ENCODE data around the gene TRIM24.
A peak's percentile ranks its signal among the peaks of the same experiment; 100 is the strongest.
"Not testable (repeated sequence)": the region's sequence is repeated elsewhere in the genome, so short reads cannot be mapped to it uniquely, and the experiment has no call there.

Gene TRIM24

DNA sequence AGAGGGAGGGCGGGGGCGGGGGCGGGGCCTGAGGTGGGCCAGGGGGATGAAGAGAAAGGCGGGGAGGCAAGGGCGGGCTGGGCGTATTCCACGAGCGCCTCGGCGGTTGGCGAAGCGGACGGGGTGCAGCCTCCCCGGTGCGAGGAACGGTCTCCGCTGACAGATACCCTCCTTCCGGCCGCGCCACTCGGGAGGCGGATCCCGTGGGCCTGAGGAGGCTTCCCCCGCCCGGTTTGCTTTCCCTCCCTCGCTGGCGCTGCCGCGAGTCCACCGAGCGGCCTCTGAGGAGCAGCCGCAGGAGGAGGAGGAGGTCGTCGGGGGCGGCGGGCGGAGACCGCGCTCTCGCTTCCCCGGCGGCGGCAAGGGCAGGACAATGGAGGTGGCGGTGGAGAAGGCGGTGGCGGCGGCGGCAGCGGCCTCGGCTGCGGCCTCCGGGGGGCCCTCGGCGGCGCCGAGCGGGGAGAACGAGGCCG lies at the start of gene TRIM24:
TSS of gene TRIM24 (plus strand) at position 84 of the 473 bp plus-strand sequence. CDS start at position 374, 290 bp downstream.
- peak in 1 of 2 experiments; percentile 100 for DNase-seq

DNA sequence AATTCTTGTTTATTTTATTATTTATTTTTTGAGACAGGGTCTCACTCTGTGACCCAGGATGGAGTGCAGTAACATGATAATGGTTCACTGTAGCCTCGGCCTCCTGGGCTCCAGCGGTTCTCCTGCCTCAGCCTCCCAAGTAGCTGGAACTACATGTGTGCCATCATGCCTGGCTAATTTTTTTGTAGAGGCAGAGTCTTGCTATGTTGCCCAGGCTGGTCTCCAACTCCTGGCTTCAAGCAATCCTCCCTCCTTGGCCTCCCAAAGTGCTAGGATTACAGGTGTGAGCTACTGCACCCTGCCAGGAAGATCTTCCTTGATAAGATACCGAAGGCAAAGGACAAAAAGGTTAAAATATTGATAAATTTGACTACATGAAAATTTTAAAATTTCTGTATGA lies 48.0 kb upstream of the TRIM24 start:
- not testable (repeated sequence) for DNase-seq

DNA sequence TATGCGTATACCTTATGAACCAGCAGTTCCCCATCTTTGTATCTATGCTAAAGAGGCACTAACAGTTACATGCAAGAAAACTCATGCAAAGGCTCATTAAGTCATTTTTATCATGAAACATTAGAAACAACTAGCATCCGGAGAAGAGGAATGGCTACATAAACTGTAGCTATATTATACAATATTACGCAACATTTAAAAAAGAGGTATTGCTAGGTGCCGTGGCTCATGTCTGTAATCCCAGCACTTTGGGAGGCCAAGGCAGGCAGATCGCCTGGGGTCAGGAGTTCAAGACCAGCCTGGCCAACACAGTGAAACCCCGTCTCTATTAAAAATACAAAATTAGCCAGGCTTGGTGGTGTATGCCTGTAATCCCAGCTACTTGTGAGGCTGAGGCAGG lies 47.1 kb upstream of the TRIM24 start:
- not testable (repeated sequence) for DNase-seq

DNA sequence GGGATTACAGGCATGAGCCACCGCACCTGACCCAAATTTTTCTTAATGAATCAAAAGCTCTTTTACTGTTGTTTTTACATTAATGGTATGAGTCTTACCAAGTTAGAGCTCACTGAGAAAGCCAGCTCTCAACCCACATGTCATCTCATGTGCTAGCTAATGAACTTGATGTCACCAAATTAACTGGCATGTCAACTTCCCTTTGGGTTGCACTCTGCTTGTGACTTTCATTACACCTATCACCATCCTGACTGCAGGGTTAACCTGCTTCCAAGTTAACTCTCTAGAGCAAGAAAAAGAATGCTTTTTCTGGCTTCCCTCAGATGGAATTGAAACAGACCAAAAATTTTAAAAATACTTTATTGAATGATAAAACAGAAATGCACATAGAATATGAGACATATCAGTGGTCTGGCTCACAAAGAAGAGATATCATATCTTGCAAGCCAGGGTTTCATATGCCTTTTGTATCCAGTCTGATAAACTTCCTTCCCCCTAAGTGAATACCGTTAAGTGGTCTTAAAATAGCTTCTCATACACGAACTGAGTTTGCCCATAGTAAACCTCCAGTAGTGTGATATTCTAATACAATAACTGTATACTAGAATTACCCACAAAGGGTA lies 42.9 kb upstream of the TRIM24 start:
- DNase-seq, result no peak

DNA sequence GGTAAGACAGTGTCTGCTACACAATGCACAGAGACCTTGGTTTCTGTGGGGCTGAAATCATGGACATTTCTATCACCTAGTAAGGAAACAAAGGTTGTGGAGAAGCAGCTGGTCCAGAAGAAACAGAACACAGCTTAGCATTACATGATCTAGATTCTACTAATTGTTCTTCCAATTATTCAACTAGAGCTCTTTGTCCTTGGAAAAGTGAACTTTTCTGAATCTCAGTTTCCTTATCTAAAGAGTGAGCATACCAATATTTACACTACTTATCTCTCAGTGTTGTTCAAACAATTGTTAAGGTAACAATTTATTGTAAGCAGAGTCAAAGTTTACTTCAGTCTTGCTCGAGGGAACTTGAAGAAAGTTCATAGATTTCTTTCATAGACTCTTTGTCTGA lies 42.3 kb upstream of the TRIM24 start:
- no peak for DNase-seq

DNA sequence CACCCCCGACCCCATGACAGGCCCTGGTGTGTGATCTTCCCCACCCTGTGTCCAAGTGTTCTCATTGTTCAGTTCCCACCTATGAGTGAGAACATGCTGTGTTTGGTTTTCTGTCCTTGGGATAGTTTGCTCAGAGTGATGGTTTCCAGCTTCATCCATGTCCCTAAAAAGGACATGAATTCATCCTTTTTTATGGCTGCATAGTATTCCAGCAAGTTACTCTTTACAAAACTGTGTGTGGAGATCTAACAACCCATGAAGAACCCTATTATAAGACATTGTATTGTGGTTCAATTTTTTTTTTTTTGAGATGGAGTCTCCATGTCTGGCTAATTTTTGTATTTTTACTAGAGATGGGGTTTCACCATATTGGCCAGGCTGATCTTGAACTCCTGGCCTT lies 41.7 kb upstream of the TRIM24 start:
- not testable (repeated sequence) for DNase-seq

DNA sequence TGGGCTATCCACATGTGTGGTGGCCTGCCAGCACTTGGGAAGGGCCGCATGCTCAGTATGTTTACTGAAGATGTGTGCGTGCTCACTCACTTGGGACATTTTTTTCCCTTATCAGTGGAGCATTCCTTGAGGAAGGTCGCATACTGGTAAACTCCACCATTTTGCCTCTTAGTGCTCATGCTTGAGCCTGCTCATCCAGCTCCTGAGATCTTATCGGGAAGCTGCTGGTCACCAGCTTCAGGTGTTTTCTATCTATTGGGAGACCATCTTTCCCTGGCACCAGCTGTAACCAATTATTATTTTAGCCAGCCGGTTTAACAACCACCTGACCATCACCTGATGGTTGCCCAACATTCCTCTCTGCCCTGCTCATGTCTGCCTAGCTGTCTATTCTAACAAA lies 35.0 kb upstream of the TRIM24 start:
- DNase-seq, result no peak

DNA sequence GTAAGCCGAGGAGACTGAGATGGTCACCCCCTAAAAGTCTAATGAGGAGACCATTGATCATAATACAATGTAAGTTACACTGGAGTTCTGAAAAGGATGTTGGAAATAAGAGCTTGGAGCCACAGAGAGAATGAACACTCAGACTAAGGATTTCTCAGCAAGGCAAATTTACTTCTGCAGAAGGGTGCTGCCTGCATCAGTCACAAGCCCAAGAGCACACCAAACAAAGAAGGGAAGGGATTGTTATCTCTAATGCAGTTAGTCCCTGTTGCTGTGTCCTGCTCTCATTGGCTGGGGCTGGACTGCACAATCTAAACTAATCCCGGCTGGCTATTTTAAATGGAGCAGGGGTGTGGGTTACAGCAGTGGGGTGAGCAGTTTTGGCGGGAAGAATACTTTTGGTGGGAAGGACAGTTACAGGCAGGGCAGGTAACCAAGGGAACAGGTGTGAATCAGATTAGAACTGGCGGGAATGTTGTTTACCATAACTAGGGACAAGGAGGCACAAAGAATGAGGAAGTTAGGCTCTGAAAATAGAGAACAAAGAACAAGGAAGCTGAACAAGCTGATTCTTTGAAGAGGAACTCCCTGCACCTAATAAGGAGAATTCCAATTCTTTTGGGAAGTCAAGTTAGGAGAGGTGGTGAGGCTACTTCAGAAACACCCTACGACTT lies 30.3 kb upstream of the TRIM24 start:
- DNase-seq, result no peak

DNA sequence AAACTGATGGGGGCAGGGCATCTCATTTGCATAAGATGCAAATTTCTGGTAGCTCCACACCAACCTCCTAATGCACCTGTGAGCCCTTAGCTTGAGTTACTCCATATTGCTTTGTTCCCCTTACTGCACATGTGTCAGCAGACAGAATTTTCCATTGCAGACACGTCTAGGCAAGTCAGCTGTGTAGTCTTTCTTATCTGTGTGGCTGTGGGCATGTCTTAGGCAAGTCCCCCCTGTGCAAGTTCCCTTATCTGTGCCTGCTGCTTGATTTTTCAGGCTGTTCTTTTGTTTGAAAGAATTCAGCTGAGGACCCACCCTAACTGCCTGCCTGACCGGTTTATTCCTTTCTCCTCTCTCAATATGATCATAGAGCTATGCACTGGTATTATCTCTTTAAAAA lies 28.5 kb upstream of the TRIM24 start:
- no peak for DNase-seq

DNA sequence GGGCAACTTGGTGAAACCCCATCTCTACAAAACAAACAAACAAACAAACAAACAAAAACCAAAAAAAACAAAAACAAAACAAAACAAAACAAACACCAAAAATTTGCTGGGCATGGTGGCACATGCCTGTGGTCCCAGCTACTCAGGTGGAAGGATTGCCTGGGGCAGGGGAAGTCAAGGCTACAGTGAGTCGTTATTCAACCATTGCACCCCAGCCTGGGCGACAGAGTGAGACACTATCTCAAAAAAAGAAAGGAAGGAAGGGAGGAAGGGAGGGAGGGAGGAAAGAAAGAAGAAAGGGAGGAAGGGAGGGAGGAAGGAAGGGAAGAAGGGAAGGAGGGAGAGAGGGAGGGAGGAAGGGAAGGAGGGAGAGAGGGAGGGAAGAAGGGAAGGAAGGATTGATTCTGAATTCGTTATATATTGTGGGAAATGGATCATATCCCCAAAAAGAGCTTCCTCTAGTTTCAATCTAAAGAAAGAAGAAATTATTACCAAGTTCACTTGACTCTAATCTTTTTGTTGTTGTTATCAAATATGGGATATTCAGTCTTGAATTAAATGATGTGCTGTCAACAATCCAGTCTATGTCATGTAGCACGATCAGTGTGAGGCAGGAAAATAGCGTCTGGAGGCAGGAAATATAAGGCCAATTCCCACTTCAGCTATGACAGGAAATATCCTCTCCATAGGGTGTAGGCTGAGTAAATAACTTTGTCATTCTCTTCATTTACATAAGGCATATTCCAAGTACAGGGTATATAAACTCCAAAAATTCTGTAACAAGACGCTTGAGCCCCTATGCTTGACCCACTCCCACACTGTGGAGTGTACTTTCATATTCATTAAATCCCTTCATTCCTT lies 26.2 kb upstream of the TRIM24 start:
- DNase-seq, result no peak

DNA sequence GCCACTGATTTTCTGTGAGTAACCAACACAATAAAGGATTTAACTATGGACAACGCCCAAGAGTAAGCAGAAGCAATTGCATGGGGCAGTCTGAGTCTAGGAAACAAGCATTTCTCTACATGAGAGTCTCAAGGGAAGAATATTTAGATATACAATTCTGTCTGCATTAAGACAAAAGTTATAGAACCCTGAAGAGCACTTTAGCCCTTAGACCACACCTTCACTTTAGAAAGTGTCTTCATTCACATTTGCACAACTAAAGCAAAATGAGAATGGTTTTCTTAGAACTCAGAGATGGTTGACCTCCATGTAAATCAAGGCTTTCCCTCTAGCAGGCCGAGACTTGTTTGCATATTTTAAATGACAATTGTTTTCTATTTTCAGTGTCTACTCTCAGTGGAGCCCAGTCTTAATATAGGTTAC lies 25.5 kb upstream of the TRIM24 start:
- no peak for DNase-seq

DNA sequence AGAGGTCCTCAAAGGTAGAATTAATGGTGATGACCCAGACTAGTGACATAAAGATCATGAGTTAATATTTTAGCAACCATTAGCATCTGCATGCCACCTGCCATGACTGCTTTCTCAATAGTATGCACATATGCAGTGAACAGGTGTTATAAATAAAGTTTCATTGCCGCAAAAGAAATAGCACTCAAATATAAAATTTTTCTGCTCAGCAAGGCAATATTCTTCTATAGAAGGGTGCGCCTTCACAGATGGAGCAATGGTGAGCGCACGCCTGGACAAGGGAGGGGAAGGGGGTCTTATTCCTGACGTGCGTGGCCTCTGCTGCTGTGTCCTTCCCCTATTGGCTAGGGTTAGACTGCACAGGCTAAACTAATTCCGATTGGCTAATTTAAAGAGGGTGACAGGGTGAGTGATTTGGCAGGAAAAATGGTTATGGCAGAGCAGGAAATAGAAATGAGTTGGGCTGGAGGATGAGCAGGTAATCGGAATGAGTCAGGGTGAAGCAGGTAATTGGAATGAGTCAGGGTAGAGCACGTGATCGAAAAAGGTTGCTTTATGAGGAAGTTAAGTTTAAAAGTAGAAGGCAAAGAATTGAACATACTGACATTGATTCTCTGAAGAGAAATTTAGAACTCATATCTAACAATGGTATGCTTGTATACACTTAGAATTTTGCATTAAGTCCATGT lies 24.7 kb upstream of the TRIM24 start:
- DNase-seq, result no peak

DNA sequence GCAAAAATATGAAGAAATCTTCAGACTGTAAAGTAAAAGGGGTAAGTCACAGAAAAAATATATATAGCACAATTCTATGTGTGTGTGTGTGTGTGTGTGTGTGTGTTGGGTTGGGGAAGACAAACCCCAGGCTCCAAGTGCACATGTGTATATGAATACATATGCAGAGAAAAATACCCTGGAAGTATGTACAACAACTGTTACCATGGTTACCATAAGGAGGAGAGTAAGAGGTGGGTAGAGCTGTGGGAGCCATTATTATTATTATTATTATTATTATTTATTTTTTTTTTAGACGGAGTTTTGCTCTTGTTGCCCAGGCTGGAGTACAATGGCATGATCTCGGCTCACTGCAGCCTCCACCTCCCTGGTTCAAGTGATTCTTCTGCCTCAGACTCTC lies 23.7 kb upstream of the TRIM24 start:
- no peak for DNase-seq

DNA sequence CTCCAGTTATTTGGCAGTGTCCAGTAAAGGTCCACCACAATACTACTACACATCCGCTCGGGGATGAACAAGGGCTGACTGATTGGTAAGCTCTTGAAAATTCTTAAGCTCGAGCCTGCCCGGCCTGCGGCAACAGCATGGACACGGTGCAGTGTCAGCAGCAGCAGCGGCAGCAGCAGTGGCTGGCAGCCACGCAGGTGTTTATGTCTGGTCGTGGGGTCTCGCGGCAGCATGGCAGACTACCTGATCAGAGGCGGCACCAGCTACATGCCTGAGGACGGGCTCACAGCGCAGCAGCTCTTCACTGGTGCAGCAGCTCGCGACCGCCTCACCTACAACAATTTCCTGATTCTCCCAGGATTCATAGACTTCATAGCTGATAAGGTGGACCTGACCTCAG lies 19.6 kb upstream of the TRIM24 start:
- DNase-seq, result no peak

DNA sequence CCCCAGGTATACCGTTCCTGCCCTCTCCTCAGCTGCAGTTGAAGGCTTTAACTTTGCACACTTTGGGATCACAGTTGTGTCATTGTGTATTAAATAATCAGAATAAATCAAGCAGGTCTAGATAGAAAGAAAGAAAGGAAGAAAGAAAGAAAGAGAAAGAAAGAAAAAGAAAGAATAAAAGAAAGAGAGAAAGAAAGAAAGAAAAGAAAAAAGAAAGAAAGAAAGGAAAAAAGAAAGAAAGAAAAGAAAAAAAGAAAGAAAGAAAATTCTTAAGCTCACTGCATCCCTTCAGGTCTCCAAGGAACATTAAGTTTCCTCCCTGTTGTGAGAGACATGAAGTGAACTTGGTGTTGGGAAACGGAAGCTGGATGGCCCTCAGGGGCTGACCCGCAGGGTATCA lies 17.2 kb upstream of the TRIM24 start:
- no peak for DNase-seq

DNA sequence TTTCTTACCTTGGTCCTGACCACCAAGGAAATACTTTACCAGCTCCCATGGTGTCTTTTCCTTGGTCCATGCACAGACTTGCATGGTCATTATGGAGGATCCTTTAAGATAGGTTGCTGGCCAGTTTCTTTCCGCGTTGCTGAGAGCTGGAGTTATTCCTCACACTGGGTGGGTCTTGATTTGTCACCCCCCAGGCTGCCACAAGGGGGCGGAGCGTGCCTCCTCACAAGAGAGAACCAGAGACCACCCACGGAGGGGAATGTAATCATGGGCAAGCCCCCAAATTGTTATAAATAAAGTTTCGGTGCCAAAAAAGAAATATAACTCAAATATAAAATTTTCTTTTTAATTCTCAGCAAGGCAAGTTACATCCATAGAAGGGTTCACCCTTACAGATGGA lies 10.5 kb upstream of the TRIM24 start:
- DNase-seq, result no peak

DNA sequence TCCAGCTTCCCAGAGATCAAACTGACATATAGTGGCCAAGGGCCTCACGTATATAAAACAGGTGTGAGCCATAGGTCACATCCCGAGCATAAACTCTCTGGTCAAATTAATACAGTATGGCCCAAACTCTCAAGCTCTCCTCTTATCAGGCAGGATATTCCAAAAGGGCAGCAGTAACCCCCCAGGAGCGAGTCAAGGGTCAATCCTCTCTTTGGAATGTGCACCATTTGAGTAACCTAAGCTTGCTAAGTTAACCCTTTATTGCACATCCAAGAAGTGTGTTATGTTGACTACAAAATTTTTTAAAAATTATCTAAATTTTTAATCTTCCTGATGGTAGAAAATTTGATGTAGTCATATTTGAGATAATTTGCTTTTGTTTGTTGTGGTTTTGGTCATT lies 4.5 kb upstream of the TRIM24 start:
- no peak for DNase-seq

DNA sequence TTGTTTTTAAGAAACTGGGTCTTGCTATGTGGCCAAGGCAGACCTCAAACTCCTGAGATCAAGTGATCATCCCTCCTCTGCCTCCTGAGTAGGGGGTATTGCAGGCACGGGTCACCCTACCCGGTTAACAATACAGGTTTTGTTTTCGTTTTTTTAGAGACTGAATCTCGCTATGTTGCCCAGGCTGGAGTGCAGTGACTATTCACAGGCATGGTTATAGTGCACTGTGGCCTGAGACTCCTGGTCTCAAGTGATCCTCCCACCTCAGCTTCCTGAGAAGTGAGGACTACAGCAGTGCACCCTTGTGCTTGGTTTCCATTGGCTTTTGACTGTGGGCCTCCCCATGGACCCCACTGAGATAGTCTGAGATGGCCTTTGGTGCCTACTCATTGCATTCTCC lies 3.8 kb upstream of the TRIM24 start:
- DNase-seq, result no peak

DNA sequence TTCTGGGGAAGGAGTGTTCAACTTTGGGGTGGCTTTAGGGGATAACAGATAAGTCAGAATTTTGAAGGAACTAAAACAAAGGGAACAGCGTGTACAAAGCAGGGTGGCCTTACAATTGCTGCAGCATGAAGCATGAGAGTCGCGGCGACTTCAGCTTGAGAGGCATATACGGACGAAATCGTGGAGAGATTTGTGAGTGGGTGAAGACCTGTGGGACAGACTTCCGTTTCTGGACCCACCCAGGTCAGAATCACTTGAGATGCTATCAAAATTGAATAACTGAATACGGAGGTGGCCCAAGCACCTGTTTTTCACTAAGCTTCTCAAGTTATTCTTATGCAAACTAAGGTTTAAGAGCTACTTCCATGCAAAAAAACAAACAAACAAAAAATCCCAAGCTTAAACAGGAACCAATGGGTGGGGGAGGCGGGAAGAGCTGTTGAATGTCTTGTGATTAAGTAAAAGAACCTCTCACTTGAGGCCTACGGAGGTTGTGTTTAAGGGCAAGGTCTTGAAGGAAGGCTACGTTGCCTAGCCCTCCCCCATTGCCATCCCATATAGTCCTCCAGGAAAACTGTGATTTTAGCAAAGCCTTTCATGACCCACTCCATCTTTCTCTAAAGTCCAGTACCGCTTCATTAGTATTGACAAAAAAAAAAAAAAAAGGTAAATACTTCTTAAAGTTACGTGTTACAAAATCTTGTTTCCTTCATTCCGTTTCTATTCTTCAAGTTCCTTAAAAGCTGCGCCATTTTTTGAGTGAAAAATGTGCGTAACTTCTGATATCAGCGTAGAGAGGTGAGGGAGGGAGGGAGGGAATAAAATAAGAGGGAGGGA lies 1.3 kb upstream of the TRIM24 start:
- no peak for DNase-seq

DNA sequence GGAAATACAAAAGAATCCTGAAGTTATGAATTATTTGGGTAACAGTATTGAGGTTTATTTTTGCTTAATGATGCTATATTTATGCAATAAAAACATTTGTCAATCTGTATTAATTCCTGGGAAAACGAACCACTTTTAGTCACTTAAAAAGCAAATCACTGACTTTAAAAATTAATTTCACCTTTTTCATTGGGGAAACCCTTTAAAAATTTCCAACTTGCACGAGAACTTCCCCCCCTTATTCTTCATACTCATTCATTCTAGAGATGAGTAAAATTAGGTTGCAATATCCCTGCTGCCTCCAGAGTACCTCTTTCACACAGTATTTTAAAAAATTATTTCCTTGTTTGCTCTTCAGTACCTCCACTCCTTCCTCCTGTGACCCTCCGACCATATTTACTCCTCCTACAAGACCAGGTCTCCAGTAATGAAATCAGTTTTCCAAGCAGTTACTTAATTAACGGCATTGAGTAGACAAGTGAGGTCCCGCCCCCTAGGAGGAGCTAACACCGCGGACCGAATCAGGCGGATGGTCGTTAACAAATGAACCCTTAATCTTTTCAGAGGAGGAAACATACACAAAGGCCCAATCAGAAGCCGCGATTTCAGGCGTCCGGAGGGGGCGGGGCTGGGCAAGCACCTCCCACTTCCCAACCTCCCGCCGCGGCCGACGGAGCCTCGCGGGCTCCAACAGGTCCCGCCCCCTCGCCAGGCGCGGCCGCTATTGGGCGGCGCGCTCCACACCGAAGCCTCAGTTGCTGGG lies 465 bp upstream of the TRIM24 start:
- DNase-seq, result peak; percentile 98 to 100

Data from NCI-H187 (cell line).